Uterus (tissue), 2 donors: ENCODE measurements around the gene WFDC6.

Experiments
- POLR2A ChIP-seq, 2 donors: fragments of 450-650 bp; IDR thresholded peaks; one replicate each; pipeline ENCODE4 v1.6.1; 2016; ENCODE audit warnings: antibody characterized with exemption in 2 of 2, mild to moderate bottlenecking in 1 of 2, moderate library complexity in 1 of 2
- TF ChIP-seq, protein P1 (sequence below), 4 experiments: fragments of 200-600 bp in 2 of 4; fragments of 450-650 bp in 2 of 4; sonication (generic) in 2 of 4; IDR thresholded peaks; one replicate each; pipeline ENCODE4 v1.5.1; 2016 to 2019; ENCODE audit warnings: antibody characterized with exemption in 4 of 4, mild to moderate bottlenecking in 2 of 4, moderate library complexity in 1 of 4

DNA sequence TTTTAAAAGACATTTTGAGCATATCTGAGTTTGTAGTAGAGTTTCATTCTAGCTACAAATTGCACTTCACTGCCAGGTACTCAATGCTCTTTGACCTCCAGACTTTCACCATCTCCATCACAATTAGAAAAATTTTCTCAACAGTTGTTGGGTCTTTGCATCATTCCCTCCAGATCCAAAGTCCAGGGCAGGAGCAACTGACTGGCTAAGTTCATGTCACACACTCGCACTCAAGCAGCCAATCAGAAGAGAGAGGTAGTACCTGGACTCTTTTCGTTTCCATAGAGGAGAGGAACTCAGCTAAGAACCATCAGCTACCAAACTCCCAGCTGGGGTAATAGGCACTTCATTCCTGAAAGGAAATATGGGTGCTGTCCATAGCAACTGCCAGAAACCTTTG is 32.9 kb downstream of the WFDC6 start:
- TF ChIP-seq, protein P1, sequence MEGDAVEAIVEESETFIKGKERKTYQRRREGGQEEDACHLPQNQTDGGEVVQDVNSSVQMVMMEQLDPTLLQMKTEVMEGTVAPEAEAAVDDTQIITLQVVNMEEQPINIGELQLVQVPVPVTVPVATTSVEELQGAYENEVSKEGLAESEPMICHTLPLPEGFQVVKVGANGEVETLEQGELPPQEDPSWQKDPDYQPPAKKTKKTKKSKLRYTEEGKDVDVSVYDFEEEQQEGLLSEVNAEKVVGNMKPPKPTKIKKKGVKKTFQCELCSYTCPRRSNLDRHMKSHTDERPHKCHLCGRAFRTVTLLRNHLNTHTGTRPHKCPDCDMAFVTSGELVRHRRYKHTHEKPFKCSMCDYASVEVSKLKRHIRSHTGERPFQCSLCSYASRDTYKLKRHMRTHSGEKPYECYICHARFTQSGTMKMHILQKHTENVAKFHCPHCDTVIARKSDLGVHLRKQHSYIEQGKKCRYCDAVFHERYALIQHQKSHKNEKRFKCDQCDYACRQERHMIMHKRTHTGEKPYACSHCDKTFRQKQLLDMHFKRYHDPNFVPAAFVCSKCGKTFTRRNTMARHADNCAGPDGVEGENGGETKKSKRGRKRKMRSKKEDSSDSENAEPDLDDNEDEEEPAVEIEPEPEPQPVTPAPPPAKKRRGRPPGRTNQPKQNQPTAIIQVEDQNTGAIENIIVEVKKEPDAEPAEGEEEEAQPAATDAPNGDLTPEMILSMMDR (IDR thresholded peaks at IDR 0.05): no peak
- no peak for TF ChIP-seq POLR2A (IDR thresholded peaks at IDR 0.05)
